Endothelial cell of umbilical vein (primary cell): Measurements from ENCODE around the gene GPR68. TPM values are rescaled to one million over a fixed set of nuclear protein-coding genes. Genes with fewer than 3 reads are reported as not detected.

Experiments
- BruUV-seq: library from RNA; stranded (reverse); fragments of 400-500 nt; replicated peaks from 2 replicates; lab custom pipeline; 2021; lab: Mats Ljungman, UMichigan
- CTCF ChIA-PET: fragments of 300-600, 350-600 bp; sonication (Branson Sonifier 250); formaldehyde crosslinking; loops from one replicate; lab custom pipeline; 2021; ENCODE audit warnings: antibody characterized with exemption, inconsistent platforms; lab: Charles Lee
- POLR2A ChIA-PET: fragments of 300-600, 350-600 bp; sonication (Branson Sonifier 250); formaldehyde crosslinking; loops from one replicate; lab custom pipeline; 2021; ENCODE audit warnings: antibody characterized with exemption, inconsistent platforms; lab: Charles Lee
- DNase-seq: peaks from one replicate; pipeline ENCODE4 v3.0.0-alpha.2; 2011; ENCODE audit warnings: low read depth, low spot score
- FAIRE-seq: peaks from 2 replicates; lab custom pipeline; 2011; peaks lifted over from hg19 to GRCh38; lab: Jason Lieb, UNC
- H2AFZ ChIP-seq: 2 replicates; pipeline ENCODE4 v1.6.0; 2012; ENCODE audit warnings: low read depth, low read length, control low read depth, inconsistent platforms
- H3K27ac ChIP-seq: 2 replicates; pipeline ENCODE4 v1.5.1; 2011; ENCODE audit warnings: low read depth, mild to moderate bottlenecking, control low read depth, low read length, moderate library complexity; ENCODE audit not compliant: insufficient read depth
- H3K27me3 ChIP-seq, 2 experiments: 2 replicates each; pipeline versions ENCODE4 v1.6.0 to v1.6.1; 2011; ENCODE audit warnings: low read length in 2 of 2, mixed read lengths in 1 of 2; ENCODE audit not compliant: control insufficient read depth in 2 of 2, insufficient read depth in 2 of 2
- H3K36me3 ChIP-seq, 2 experiments: 2 replicates in 1 of 2; 3 replicates in 1 of 2; pipeline ENCODE4 v1.5.1; 2011; ENCODE audit warnings: low read length in 2 of 2, mild to moderate bottlenecking in 1 of 2, moderate library complexity in 1 of 2; ENCODE audit not compliant: control insufficient read depth in 2 of 2, insufficient read depth in 2 of 2; ENCODE audit errors: extremely low read depth in 1 of 2
- H3K4me1 ChIP-seq: 3 replicates; pipeline ENCODE4 v1.5.1; 2011; ENCODE audit warnings: mild to moderate bottlenecking, low read length; ENCODE audit not compliant: control insufficient read depth, insufficient read depth; ENCODE audit errors: extremely low read depth
- H3K4me2 ChIP-seq: 2 replicates; pipeline ENCODE4 v1.6.1; 2011; ENCODE audit warnings: low read length, control low read depth, mixed read lengths; ENCODE audit not compliant: insufficient read depth
- H3K4me3 ChIP-seq, 3 experiments: fragments of 200-600 bp in 1 of 3; sonication (generic), shearing (Covaris generic) in 1 of 3; replicated peaks in 1 of 3; 2 replicates each; pipeline ENCODE4 v1.5.1; 2011 to 2016; ENCODE audit warnings: control low read depth in 3 of 3, low read length in 3 of 3, mild to moderate bottlenecking in 2 of 3, inconsistent platforms in 1 of 3, low read depth in 1 of 3, moderate library complexity in 1 of 3; ENCODE audit not compliant: insufficient read depth in 1 of 3
- H3K79me2 ChIP-seq: 2 replicates; pipeline ENCODE4 v1.6.0; 2012; ENCODE audit warnings: low read length, inconsistent platforms; ENCODE audit not compliant: control insufficient read depth, insufficient read depth
- H3K9ac ChIP-seq: replicated peaks from 2 replicates; pipeline ENCODE3; 2011; ENCODE audit warnings: low read length, control low read depth; ENCODE audit not compliant: insufficient read depth; ENCODE audit errors: extremely low read depth
- H3K9me1 ChIP-seq: replicated peaks from 3 replicates; pipeline ENCODE4 v1.6.0; 2011; ENCODE audit warnings: mild to moderate bottlenecking, low read length; ENCODE audit not compliant: control insufficient read depth, insufficient read depth; ENCODE audit errors: extremely low read depth
- H3K9me3 ChIP-seq: replicated peaks from 2 replicates; pipeline ENCODE4 v1.5.1; 2012; ENCODE audit warnings: low read length, inconsistent platforms; ENCODE audit not compliant: control insufficient read depth, insufficient read depth
- H4K20me1 ChIP-seq: replicated peaks from 2 replicates; pipeline ENCODE3; 2011; ENCODE audit warnings: mild to moderate bottlenecking, low read length; ENCODE audit not compliant: control insufficient read depth, insufficient read depth; ENCODE audit errors: extremely low read depth
- CTCF ChIP-seq, 2 donors: IDR thresholded peaks; 1 replicate in 1 of 2; 2 replicates in 1 of 2; pipeline ENCODE4 v1.5.1; 2011; ENCODE audit warnings: low read length in 2 of 2, mild to moderate bottlenecking in 2 of 2, moderate library complexity in 2 of 2, control low read depth in 1 of 2, inconsistent platforms in 1 of 2, low read depth in 1 of 2; ENCODE audit not compliant: insufficient read depth in 1 of 2; ENCODE audit errors: extremely low read depth in 1 of 2
- EZH2 ChIP-seq: IDR thresholded peaks from 2 replicates; pipeline ENCODE4 v1.6.1; 2012; ENCODE audit warnings: borderline replicate concordance, low read depth, mild to moderate bottlenecking, moderate library complexity, low read length, inconsistent platforms; ENCODE audit not compliant: severe bottlenecking
- FOS ChIP-seq: IDR thresholded peaks from 2 replicates; pipeline ENCODE4 v1.6.1; 2011; ENCODE audit warnings: mild to moderate bottlenecking, low read length, moderate library complexity, borderline replicate concordance; ENCODE audit not compliant: insufficient read depth
- GATA2 ChIP-seq: IDR thresholded peaks from 2 replicates; pipeline ENCODE4 v1.7.0; 2011; ENCODE audit warnings: low read depth, mild to moderate bottlenecking, moderate library complexity, mixed read lengths, low read length; ENCODE audit not compliant: insufficient read length, insufficient read depth
- JUN ChIP-seq: IDR thresholded peaks from 2 replicates; pipeline ENCODE4 v1.6.1; 2011; ENCODE audit warnings: borderline replicate concordance, low read depth; ENCODE audit not compliant: insufficient read length, insufficient read depth
- MAX ChIP-seq: IDR thresholded peaks from 2 replicates; pipeline ENCODE4 v1.6.1; 2011; ENCODE audit not compliant: insufficient read depth, insufficient read length
- MYC ChIP-seq: IDR thresholded peaks from one replicate; pipeline ENCODE4 v1.6.1; 2011; ENCODE audit warnings: mild to moderate bottlenecking, low read depth, low read length
- POLR2A ChIP-seq: IDR thresholded peaks from 2 replicates; pipeline ENCODE4 v1.6.1; 2012; ENCODE audit warnings: low read depth, mild to moderate bottlenecking, control low read depth, low read length
- POLR2AphosphoS5 ChIP-seq: IDR thresholded peaks from 2 replicates; pipeline ENCODE4 v1.6.1; 2012; ENCODE audit warnings: low read depth, mild to moderate bottlenecking, control low read depth, low read length, moderate library complexity; ENCODE audit not compliant: insufficient read depth
- dilution Hi-C: fragments of 300-500 bp; cut with MboI; formaldehyde crosslinking; loops from one replicate; pipeline ENCODE4 v1.15.0; 2019; ENCODE audit warnings: low sequenced_read_pairs; ENCODE audit not compliant: extremely low pct_ligation_motif_present
- intact Hi-C: fragments of 100-400 bp; cut with micrococcal nuclease; formaldehyde crosslinking; loops from one replicate; pipeline ENCODE4 v1.10.0; 2022
- polyA plus RNA-seq, 4 experiments: library from polyadenylated mRNA; depleted of rRNA in 3 of 4; stranded (reverse) in 3 of 4; unstranded in 1 of 4; fragments of >200 nt; gene quantifications; 2 replicates each; pipeline versions ENCODE4 v1.2.1 to v1.2.3, GENCODE V29; 2011 to 2012; ENCODE audit warnings: missing spikeins in 1 of 4
- total RNA-seq: library from RNA; stranded (reverse); gene quantifications from 2 replicates; pipeline ENCODE4 v1.2.3, GENCODE V29; 2021

Gene GPR68
- total and polyA plus RNA-seq, 2 donors (not counting 3 experiments of a cell fraction or from before 2014, with no cell fraction given), result 0.24 to 0.36 TPM

- Histone ChIP-seq H4K20me1 (no peaks in the 10 kb centered on the region), H3K36me3 (peaks cover 0 to 40% of the 10 kb centered on the region in 2 experiments), H3K27me3 (no peaks in the 10 kb centered on the region), H3K4me2 (no peak overlapping the region), H3K9me1 (no peaks in the 10 kb centered on the region), H3K9me3 (no peaks in the 10 kb centered on the region), H2AFZ (no peak overlapping the region), H3K79me2 (no peaks in the 10 kb centered on the region), H3K4me3 (no peak overlapping the region), H3K9ac (no peak overlapping the region), H3K4me1 (no peaks in the 10 kb centered on the region), H3K27ac (no peak overlapping the region)
- dilution Hi-C loops, result no loop called here
- ChIA-PET CTCF (interaction anchor here (0.9 kb wide), 1 partner anchor 284 kb away, joined by 3 read pairs; no protein-coding TSS in a partner anchor), POLR2A (no interaction called here)
- DNase-seq (no peak), FAIRE-seq (no peak)
- BruUV-seq, result no TSS peak
- no peak for TF ChIP-seq GATA2
- TF ChIP-seq MAX, result no peak
- TF ChIP-seq EZH2, result no peak
- no peak for TF ChIP-seq POLR2A
- TF ChIP-seq POLR2AphosphoS5, result no peak
- no peak for TF ChIP-seq FOS
- no peak for TF ChIP-seq MYC
- no peak for TF ChIP-seq CTCF (IDR thresholded peaks at IDR 0.05; ENCODE audit: extremely low read depth in 1 of 2, insufficient read depth in 1 of 2, low read depth in 1 of 2, low read length in 2 of 2)
- TF ChIP-seq JUN, result no peak
- intact Hi-C loops, result no loop called here
Observed at GRCh38 chr14:91186515-91187066, 57.9 kb downstream of the GPR68 start.
